Measurements from ENCODE around the gene RD3L. TPM values are rescaled to one million over a fixed set of nuclear protein-coding genes. Genes with fewer than 3 reads are reported as not detected.
A peak's percentile ranks its signal among the peaks of the same experiment; 100 is the strongest.

The RD3L gene
- total and polyA plus RNA-seq, 2 experiments from 2014 or later: not detected

- no peak for TF ChIP-seq REST (IDR thresholded peaks at IDR 0.05; ENCODE audit: unreplicated experiment)
Measured at GRCh38 chr14:103910984-103911383, 31.3 kb downstream of the RD3L start (continued).

GRCh38 chr14:103910262-103910935 lies 31.9 kb downstream of the RD3L start:
- no peaks in the 10 kb centered on the region for H3K9me2 ChIP-seq (ENCODE audit: insufficient read depth)
- ATAC-seq: peak; percentile 96
- H3K4me3 Mint-ChIP-seq: peak overlapping the region; percentile 59
- H3K4me2 ChIP-seq: peak overlapping the region; percentile 59
- 0 out of 2 replicates have a peak, but pooled peaks cover 6% of the 10 kb centered on the region for H3F3A ChIP-seq (replicated peaks; ENCODE audit: low read depth)
- H3K36me3 Mint-ChIP-seq (ENCODE audit: low read depth): peaks cover 24% of the 10 kb centered on the region; the same call in 2 of the 3 replicates
- DNase-seq (ENCODE audit: low spot score): peak; percentile 97
- peak overlapping the region; percentile 38 for H3K4me3 ChIP-seq
- TF ChIP-seq CTCF (conservative IDR thresholded peaks at IDR 0.05; ENCODE audit: low read depth in 2 of 2) (peak; percentile 88 to 94), NANOG (IDR thresholded peaks at IDR 0.05; ENCODE audit: borderline replicate concordance) (no peak), ZNF331 (CRISPR knock-in tag; IDR thresholded peaks at IDR 0.05; ENCODE audit: low read depth) (no peak), CREB1 (CRISPR knock-in tag; IDR thresholded peaks at IDR 0.05; ENCODE audit: low read depth) (no peak)
- peak overlapping the region; percentile 57 for H2AFZ ChIP-seq
- peaks cover 6% of the 10 kb centered on the region for H3K27me3 Mint-ChIP-seq (ENCODE audit: insufficient read depth, low read depth, poor library complexity)
- H3K27me3 ChIP-seq (ENCODE audit: insufficient read depth): no peaks in the 10 kb centered on the region
- H3K27ac ChIP-seq (ENCODE audit: low read depth): peak overlapping the region; percentile 86; the same call in 1 of the 2 replicates
- no peak overlapping the region for H3K27ac Mint-ChIP-seq
- H3K9me3 Mint-ChIP-seq: no peaks in the 10 kb centered on the region
- peaks cover 9% of the 10 kb centered on the region for H3K4me1 Mint-ChIP-seq
- 0 out of 2 replicates have a peak, but pooled peaks cover 9% of the 10 kb centered on the region for H4K20me1 ChIP-seq (replicated peaks; ENCODE audit: insufficient read depth)
- H3K4me1 ChIP-seq (ENCODE audit: insufficient read depth): peaks cover 4% of the 10 kb centered on the region; the same call in 1 of the 2 replicates
- peaks cover 17% of the 10 kb centered on the region for H3K36me3 ChIP-seq (ENCODE audit: insufficient read depth)
- 0 out of 2 replicates have a peak, but pooled peaks cover 4% of the 10 kb centered on the region for H3K79me2 ChIP-seq (replicated peaks; ENCODE audit: insufficient read depth)

Data from GM23338 (cell line).